Stimulated activated CD8-positive, alpha-beta memory T cell treated with anti-CD3 and anti-CD28 coated beads, Interleukin-4, amount 100 ng/mL, for 1 hour (primary cell): ENCODE data around the gene ABI2.

Experiments used
- DNase-seq, 2 donors: peaks; one replicate each; pipeline ENCODE4 v3.0.0-alpha.2; 2020; ENCODE audit warnings: low read depth in 2 of 2, low spot score in 1 of 2

The ABI2 gene

DNA sequence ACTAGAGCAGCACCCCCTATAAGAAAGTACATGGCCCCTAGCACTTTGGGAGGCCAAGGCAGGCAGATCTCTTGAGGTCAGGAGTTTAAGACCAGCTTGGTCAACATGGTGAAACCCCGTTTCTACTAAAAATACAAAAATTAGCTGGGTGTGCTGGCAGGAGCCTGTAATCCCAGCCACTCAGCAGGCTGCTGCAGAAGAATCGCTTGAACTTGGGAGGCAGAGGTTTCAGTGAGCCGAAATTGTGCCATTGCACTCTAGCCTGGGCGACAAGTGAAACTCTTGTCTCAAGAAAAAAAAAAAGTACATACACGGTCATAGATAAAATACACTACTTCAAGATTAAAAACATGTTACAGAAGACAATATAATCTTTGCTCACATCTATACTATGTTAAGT lies 143.1 kb downstream of the ABI2 start:
- DNase-seq, result no peak

DNA sequence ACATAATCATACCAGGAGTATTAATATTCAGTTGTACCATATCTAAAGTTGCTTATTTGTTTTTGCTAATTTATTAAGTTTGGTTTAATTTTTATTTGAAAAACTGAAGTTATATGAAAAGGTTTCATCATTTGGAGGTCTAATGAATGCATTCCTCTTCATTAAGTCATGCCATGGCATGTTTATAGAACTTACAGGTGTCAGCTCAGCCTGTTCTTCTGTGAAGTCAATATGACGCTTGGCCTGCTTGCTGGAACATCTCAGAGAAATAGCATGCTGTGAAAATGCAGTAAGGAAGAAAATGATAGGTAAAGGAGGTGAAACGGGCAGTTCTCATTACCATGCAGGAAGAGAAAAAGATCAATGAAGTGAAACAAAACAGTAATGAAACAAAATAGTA lies 148.7 kb downstream of the ABI2 start:
- DNase-seq, result no peak

DNA sequence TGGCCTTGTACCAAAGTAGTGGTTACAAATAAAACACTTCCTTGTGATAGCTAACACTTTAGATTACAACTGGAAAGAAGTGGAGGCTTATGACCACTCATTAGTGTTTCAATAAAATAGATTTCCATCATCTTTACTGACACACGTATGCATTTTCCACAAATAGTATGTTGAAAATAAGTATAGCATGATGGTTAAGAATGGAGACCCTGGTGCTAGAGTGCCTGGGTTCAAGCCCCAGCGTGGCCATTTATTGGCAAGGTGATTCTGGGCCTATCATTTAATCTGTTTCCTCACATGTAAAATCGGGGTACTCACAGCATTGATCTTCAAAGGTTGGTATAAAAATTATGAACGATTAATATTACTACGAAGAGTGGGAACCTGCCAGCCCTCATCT lies 152.4 kb downstream of the ABI2 start:
- DNase-seq, result no peak

DNA sequence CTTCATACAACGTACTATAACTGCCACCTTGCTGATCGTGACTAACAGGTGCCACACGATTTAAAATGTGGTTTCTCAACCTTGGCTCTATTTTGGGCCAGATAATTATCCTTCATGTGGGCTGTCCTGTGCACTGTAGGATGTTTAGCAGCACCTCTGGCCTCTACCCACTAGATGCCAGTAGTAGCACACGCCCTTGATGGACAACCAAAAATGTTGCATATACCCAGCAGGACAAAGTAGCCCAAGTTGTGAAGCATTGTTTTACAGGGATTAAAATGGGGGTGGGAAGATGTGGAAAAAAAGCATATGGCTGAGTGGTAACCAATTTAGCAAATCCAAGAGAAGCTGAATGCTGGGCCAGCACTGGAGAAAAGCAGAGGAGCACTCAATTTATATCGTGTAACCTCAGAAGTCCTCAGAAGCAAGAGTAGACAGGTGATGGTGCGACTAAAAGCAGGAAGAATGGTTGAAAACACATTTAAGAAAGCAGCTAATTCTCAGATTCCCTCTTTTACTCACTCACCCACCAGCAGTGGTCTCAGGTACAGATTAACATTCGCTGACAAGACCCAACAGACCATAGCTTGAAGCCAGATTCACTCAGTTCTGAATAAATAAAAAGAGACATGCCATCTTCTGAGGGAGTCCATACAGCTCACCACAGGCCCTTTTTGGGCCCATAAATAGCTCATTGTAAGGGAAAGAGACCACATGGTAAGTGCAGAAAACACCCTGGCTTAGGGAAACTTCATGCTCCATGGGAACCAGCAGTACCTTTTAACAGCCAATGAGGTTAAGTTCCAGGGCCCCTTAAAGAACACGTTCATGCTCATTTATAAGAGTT lies 156.3 kb downstream of the ABI2 start:
- DNase-seq, result peak in 1 of 2 donors; percentile 17

DNA sequence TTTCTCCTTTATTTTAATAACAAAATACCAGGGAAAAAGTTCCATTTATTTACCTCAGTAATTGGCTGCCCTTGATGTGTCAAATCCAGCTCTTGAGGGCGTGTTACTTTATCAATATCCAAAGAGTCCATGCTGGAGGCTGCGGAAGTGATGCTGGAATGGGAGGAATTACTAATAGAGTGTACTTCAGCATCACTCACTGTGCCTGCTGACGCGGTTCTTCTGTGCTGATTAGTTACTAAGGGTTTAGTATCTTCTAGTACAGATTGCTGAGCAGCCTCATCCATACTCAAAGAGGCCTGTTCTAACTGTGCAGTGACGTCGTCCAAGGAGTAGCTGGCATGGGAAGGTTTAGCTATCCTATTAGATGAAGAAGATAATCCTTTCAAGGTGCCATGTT lies 161.3 kb downstream of the ABI2 start:
- DNase-seq, result no peak

DNA sequence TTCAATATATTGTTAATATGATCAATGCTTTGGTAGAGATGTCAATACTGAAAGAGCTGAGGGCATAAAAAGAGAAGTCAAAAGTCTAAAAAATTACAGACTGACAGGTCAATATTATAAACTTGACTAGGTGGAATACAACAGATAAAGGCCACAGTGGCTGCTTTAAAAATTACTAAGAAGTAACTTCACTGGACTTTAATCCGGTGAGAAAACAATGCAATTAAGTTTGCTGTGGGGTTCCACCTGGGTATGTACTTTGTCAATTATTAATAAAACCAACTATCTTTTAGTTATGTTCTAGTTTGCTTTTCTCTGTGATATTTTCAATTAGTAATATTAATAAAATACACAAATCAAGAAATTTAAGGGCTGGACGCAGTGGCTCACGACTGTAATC lies 162.2 kb downstream of the ABI2 start:
- DNase-seq, result no peak

DNA sequence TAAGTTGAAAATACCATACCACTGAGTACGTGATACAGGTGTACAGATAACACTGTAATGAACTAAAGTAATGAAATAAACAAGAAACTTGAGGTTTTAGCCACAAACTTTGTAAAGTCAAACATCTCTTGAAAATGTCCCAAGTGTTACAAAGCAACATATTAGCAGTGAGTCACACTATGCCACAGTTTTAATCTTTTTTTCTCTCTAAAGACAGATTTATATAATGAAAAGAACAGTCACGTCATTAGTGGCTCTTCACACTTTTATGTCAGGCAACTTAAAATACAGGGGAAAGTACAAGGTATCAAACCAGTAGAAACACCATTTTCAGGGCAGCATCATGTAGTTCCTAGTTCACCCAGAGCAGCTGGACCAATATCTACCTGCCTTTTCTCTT lies 164.8 kb downstream of the ABI2 start:
- DNase-seq, result no peak
